Fibroblast of peridontal ligament (primary cell): Measurements from ENCODE around the gene CLIP1.
"Not testable (repeated sequence)": the region's sequence is repeated elsewhere in the genome, so short reads cannot be mapped to it uniquely, and the experiment has no call there.

Source experiments
- DNase-seq: peaks from one replicate; pipeline ENCODE4 v3.0.0-alpha.2; 2010; ENCODE audit errors: extremely low read depth

Gene CLIP1

DNA sequence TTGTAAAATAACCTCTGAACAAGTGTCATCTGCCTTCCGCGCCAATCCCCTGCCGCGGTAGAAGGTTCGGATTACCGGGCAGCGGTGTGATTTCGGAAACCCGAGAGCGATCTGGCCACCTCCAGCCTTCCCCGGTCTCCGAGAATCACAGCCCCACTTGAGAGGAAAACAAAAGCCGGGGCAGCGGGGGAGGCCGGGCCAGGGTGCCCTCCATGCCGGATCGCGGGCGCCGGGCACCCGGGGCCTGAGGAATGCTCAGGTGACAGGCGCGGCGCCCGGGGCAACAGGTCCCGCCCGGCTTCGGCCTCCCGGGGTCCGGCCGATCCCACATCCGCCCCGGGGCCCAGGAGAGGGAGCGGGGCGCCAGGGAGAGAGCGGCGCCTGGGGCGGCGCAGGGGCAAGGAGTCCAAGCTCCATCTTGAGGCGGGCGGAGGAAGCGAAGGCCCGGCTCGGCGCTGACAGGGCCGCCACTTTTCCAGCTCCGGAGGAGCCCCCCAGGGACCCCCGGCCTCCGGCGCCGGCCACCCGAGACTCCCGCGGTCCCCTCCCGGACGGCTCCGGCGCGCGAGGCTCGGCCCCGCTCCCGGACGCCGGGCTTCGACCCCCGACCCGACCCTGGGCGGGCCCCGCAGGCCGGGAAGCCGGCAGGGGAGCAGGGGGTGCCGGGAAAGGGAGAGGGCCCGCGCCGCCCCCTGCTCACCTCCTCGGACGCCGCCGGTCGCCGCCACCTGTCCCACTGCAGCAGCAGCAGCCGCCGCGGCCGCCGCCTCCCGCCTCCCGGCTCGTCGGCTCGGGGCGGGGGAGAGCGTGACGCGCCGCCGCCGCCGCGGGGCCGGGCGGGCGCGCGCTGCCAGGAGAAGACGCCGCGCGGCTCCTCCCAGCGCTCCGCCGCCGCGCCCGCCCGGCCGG is at the start of gene CLIP1:
TSS of gene CLIP1 (minus strand) at position 849 of the 909 bp plus-strand sequence. CDS start 42,217 bp downstream, outside the sequence.
- DNase-seq: peak; percentile 59

DNA sequence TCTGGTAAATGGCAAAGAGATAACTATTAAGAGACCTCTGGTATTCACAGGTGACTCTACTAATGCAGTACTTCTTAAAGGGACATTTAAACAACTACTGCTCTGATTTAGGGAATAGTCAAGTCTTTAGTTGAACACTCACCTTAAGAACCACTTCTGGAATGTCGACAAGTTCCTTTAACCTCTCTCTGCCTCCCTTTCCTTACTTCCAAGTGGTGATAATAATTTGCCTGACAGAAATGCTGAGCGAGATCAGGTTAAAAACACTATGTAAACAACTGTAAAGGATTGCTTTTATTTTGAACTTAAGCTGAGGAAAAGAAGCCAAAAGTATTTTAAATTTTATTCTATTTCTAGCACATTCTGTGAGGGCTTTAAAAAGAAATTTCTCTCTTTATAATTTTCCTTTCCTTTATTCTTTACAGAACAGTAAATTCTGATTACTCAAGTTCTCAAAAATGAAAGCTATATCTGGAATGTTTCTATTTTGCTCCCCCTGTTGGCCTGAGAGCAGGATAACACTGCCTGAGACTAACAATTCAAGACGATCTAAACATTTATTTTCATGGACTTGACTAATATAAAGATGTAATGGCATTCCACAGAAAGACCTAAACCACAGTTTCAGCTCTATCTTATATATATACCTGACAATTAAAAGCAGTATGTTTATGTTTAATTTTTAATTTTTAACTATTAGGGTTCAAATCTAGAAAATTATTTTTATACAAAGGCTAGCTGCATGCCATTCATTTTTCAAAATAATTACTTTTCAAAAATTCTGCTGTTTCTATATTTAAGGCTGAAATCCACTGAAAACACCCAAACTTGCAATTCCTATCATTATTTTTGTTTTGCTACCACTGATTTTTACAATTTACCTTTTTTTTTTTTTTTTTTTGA is 49.1 kb upstream of the CLIP1 start:
- peak; percentile 92 for DNase-seq

DNA sequence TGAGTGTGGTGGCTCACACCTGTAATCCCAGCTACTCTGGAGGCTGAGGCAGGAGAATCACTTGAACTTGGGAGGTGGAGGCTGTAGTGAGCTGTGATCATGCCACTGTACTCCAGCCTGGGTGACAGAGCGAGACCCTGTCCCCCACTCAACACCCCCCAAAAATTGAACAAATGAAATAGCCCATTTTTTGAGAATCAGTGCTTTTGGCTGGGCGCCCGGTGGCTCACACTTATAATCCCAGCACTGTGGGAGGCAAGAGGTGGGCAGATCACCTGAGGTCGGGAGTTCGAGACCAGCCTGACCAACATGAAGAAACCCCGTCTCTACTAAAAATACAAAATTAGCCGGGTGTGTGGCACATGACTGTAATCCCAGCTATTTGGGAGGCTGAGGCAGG is 48.1 kb upstream of the CLIP1 start:
- not testable (repeated sequence) for DNase-seq

DNA sequence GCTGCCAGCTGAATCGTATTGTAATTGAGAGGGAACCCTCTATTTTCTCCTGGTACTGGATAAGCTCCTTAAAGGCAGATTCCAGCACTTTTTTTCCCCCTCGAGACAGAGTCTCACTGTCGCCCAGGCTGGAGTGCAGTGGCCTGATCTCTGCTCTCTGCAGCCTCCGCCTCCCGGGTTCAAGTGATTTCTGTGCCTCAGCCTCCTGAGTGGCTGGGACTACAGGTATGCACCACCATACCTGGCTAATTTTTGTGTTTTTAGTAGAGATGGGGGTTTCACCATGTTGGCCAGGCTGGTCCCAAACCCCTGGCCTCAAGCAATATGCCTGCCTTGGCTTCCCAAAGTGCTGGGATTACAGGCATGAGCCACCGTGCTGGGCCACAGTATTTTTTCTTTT is 47.4 kb upstream of the CLIP1 start:
- not testable (repeated sequence) for DNase-seq

DNA sequence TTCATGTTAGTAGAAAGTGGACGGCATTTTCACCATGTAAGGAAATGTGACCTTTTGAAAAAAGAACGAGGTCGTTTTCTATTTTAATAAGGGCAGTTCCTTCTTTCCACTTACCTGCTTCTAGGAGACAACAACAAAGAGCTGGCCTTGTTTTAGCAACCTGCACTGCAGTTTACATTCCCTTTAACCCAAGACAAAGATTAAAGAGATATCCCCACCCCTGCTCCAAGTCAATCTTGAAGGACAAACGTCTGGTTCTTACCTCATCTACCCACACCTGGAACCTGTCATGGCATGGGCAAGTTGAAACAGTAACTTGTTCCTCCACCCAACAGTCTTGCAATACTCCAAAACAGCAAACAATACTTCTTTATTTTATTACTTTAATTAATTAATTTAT is 45.5 kb upstream of the CLIP1 start:
- no peak for DNase-seq

DNA sequence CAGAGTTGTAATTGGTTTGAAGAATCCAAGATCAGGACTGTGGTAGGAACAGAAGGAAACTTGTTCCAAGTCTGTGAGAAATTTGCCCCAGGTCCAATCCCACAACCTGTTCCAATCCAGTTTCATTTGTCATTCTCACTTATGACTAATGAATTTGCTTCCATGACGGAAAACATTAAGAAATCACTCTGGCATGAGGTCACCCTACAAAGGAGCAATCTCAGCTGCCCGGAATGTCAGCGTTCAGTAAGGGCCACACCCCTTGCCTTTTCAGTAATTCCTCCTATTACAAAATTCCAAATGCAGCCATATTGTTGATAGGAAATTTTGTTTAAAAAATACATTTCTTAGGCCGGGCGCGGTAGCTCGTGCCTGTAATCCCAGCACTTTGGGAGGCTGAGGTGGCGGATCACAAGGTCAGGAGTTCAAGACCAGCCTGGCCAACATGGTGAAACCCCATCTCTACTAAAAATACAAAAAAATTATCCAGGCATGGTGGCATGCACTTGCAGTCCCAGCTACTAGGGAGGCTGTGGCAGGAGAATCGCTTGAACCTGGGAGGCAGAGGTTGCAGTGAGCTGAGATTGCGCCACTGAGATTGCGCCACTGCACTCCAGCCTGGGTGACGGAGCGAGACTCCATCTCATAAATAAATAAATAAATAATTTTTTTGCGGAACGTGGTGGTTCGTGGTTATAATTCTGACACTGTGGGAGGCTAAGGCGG is 42.0 kb upstream of the CLIP1 start:
- peak; percentile 99 for DNase-seq

DNA sequence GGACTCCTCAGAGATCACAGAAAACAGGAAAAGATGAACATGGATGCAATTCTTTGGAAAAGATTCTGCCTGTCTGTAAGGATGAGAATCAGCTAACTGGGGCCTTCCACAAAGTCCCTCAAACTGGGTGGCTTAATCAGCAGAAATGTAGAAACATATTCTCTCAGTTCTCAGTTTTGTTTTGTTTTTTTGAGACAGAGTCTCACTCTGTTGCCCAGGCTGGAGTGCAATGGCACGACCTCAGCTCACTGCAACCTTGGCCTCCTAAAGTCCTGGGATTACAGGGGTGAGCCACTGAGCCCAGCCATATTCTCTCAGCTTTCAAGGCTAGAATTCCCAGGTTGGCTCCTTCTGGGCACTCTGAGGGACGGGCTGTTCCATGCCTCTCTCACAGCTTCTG is 38.2 kb upstream of the CLIP1 start:
- no peak for DNase-seq

DNA sequence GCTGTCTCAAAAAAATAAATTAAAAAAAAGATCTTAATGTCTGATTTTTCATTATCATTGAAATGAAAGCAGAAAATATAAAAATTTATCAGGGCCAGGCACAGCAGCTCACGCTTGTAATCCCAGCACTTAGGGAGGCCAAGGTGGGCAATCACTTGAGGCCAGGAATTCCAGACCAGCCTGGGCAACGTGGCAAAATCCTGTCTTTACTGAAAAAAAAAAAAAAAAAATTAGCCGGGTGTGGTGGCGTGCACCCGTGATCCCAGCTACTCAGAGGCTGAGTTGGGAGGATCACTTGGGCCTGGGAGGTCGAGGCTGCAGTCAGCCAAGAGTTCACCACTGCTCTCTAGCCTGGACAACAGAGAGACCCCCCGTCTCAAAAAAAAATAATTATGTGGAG is 37.6 kb upstream of the CLIP1 start:
- no peak for DNase-seq

DNA sequence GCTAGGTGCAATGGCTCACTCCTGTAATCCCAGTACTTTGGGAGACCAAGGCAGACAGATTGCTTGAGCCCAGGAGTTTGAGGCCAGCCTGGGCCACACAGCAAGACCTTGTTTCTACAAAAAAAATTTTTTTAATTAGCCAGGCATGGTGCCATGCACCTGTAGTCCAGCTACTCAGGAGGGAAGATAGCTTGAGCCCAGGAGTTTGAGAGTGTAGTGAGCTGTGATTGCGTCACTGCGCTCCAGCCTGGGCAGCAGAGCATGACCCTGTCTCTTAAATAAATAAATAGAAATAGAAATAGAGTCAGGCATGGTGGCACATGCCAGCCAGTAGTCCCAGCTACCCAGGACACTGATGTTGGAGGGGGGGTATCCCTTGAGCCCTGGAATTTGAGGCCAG is 36.7 kb upstream of the CLIP1 start:
- peak; percentile 35 for DNase-seq

DNA sequence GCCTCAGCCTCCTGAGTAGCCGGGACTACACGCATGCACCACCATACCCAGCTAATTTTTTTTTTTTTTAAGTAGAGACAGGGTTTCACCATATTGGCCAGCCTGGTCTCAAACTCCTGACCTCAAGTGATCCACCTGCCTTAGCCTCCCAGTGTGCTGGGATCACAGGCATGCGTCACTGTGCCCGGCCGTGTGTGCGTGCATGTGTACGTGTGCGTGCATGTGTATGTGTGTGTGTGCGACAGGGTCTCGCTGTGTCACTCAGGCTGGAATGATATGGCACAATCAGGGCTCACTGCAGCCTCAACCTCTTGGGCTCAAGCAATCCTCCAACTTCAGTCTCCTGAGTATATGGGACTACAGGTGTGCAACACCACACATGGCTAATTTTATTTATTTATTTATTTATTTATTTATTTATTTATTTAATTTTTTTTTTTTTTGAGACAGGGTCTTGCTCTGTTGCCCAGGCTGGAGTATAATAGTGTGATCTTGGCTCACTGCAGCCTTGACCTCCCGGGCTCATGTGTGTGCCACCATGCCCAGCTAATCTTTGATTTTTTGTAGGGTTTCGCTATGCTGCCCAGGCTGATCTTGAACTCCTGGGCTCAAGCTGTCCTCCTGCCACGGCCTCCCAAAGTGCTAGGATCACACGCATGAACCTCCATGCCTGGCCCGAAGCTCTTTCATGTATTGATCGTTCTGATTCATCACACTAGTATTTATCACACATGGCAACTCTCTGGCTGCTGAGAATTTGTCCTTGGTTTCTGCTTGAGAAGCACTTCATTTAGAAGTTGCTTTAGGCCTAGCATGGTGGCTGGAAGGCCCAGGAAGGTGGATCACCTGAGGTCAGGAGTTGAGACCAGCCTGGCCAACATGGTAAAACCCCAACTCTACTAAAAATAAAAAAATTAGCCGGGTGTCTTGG is 35.9 kb upstream of the CLIP1 start:
- no peak for DNase-seq

DNA sequence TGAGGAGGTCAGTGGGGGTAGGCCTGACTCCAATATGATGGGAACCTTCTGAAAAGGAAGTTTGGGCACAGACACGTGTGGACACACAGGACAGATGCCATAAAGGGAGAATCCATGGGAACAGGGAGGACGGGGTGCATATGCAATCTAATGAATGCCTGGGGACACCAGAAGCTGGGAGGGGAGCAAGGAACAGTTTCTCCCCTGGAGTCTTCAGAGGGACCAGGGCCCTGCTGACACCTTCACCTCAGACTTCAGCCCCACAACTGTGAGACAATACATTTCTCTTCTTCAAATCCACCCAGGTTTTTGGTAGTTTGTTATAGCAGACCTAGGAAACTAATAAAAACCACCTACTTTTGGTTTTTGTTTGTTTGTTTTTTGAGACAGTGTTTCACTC is 35.2 kb upstream of the CLIP1 start:
- DNase-seq: no peak

DNA sequence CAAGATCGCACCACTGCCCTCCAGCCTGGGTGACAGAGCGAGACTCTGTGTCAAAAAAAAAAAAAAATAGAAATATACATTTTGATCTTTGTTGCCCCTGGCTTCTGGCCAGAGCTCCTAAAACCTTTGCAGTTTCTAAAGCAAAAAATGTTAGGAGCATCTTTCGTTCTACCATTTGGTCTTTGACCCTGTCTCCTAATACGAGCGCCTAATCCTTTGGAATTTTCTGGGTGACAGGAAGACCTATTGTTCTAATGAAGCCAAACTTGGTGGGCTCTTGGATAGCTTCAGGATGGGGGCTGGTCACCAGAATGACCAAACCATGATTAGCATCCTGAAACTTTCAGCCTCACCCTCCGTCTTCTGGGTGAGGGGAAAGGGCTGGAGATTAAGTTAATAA is 32.3 kb upstream of the CLIP1 start:
- DNase-seq: no peak

DNA sequence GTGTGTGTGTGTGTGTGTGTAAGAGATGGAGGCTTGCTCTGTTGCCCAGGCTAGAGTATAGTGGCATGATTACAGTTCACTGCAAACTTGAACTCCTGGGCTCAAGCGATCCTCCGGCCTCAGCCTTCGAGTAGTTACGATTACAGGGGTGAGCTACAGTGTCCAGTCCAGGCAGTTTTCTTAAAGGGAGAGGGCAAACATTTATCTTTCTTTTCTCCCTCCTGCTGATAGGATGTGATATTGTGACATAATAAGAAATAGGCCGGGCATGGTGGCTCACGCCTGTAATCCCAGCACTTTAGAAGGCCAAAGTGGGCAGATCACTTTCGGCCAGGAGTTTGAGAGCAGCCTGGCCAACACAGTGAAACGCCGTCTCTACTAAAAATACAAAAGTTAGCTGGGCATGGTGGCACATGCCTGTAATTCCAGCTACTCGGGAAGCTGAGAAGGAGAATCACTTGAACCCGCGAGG is 31.8 kb upstream of the CLIP1 start:
- DNase-seq: no peak

DNA sequence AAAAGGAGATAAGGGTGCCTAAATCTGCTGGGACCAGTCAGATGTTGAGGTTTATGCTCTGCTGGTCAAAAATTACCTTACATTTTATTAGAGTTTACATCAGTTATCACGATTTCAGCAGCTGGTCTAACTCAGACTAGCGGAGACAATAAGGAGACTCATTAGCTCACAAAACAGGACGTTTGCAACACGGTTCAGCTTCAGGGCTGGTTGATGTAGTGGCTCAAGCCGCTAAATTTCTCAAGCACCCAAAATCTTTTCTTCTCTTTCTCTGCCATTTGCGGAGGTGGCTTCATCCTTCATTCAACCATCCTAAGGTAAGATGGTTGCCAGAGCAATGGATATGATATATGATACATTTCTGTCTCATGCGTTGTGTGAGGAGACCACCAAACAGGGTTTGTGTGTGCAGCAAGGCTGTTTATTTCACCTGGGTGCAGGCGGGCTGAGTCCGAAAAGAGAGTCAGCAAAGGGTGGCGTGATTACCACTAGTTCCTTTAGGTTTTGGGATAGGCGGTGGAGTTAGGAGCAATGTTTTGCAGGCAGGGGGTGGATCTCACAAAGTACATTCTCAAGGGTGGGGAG is 30.3 kb upstream of the CLIP1 start:
- no peak for DNase-seq

DNA sequence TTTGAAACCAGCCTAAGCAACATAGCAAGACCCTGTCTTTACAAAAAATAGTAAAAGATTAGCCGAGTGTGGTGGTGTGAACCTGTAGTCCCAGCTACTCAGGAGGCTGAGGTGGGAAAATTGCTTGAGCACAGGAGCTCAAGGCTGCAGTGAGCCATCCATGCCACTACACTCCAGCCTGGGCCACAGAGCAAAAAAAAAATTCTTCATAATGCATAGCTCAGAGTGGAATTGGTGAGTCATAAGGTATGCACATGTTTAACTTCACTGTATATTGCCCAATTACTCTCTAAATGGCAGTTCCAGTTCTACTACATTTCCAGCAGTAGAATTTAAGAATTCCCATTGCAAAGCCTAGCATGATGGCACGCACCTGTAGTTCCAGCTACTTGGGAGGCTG is 26.8 kb upstream of the CLIP1 start:
- DNase-seq: peak; percentile 89

DNA sequence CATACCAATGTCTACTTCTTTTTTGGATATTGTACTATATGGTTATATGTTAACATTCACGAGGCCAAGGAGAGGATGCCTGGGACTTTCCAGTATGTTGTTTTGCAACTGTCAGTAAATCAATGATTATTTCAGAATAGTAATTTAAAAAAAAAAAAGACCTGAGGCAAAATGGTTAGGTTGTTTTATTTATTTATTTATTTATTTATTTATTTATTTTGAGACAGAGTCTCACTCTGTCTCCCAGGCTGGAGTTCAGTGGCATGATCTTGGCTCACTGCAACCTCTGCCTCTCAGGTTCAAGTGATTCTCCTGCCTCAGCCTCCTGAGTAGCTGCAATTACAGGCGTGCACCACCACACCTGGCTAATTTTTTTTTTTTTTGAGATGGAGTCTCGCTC is 25.4 kb upstream of the CLIP1 start:
- DNase-seq: not testable (repeated sequence)

DNA sequence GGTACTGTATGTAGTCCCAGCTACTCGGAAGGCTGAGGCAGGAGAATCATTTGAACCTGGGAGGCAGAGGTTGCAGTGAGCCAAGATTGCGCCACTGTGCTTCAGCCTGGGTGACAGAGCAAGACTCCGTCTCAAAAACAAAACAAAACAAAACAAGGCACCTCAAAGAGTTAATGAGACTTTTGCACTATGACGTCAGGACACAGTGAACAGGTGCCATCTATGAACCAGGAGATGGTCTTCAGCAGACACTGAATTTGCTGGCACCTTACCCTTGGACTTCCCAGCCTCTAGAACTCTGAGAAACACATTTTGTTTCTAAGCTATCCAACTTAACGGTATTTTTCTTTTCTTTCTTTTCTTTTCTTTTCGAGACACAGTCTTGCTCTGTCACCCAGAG is 23.9 kb upstream of the CLIP1 start:
- DNase-seq: not testable (repeated sequence)

DNA sequence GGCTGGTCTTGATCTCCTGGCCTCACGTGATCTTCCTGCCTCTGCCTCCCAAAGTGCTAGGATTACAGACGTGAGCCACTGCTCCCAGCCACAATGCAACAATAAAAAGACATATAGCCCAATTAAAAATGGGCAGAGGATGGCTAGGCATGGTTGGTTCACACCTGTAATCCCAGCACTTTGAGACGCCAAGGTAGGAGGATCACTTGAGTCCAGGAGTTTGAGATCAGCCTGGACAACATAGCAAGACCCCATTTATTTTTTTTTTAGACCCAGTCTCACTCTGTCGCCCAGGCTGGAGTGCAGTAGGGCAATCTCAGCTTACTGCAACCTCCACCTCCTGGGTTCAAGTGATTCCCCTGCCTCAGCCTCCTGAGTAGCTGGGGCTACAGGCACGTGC is 21.6 kb upstream of the CLIP1 start:
- DNase-seq: not testable (repeated sequence)

DNA sequence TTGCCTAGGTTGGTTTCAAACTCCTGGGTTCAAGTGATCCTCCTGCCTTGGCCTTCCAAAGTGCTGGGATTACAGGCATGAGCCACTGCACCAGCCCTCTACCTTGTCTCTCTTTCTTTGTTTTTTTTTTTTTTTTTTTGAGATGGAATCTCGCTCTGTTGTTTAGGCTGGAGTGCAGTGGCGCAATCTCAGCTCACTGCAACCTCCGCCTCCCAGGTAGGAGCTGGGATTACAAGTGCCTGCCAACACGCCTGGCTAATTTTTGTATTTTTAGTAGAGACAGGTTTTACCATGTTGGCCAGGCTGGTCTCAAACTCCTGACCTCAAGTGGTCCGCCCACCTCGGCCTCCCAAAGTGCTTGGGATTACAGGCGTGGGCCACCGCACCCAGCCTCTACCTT is 16.4 kb upstream of the CLIP1 start:
- DNase-seq: not testable (repeated sequence)

DNA sequence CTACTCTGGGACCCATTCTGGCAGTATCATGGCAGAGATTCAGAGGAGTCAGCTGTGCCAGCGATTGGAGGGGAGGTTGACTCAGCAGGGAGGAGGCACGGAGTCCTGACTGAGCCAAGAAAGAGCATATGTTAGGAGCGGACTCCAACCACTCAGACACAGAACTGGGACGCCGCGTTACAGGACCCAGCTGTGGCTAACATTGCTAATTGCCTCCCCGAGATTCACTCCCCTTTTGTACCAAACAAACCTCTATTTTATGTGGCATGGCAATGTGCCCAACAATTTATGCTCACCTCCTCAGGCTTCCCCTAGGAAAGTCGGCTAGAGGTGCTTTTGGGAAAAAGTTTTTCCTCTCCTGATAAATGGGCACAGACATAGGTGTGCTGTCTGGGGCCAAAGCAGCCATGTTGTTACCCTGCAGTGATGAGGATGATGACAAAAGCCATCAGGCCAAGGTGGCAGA is 15.2 kb upstream of the CLIP1 start:
- DNase-seq: peak; percentile 87
